ENCODE data around the gene SDS.

GRCh38 chr12:113374823-113375428 lies 28.8 kb downstream of the SDS start:
- TF ChIP-seq POLR2A (IDR thresholded peaks at IDR 0.05): no peak
- no peak for TF ChIP-seq CTCF (IDR thresholded peaks at IDR 0.05)
- TF ChIP-seq POLR2AphosphoS5 (IDR thresholded peaks at IDR 0.05; ENCODE audit: insufficient read depth in 1 of 2, low read depth in 1 of 2): no peak

All from vagina (tissue), 2 donors.